Uterus (tissue), 4 donors: ENCODE data around the gene GOLM1. TPM values are rescaled to one million over a fixed set of nuclear protein-coding genes. Genes with fewer than 3 reads are reported as not detected.
"Not testable (repeated sequence)": the region's sequence is repeated elsewhere in the genome, so short reads cannot be mapped to it uniquely, and the experiment has no call there.

Experiments
- DNase-seq, 2 donors: peaks; one replicate each; pipeline ENCODE4 v3.0.0-alpha.2; 2019 to 2020
- H3K27ac ChIP-seq, 2 donors: fragments of 200-600 bp; sonication (generic); 1 replicate in 1 of 2; 2 replicates in 1 of 2; pipeline ENCODE4 v1.5.1; 2016 to 2018
- H3K27me3 ChIP-seq, 2 donors: fragments of 200-600 bp; sonication (generic); one replicate each; pipeline ENCODE4 v1.5.1; 2018 to 2019; ENCODE audit warnings: control low read depth in 1 of 2
- H3K36me3 ChIP-seq, 2 donors: fragments of 200-600 bp; sonication (generic); one replicate each; pipeline ENCODE4 v1.5.1; 2019; ENCODE audit warnings: control low read depth in 1 of 2
- H3K4me1 ChIP-seq, 2 donors: fragments of 200-600 bp; sonication (generic); one replicate each; pipeline ENCODE4 v1.5.1; 2018 to 2019; ENCODE audit warnings: control low read depth in 1 of 2
- H3K4me3 ChIP-seq, 2 donors: fragments of 200-600 bp; sonication (generic); 1 replicate in 1 of 2; 2 replicates in 1 of 2; pipeline ENCODE4 v1.5.1; 2018 to 2019; ENCODE audit warnings: mild to moderate bottlenecking in 1 of 2
- H3K9me3 ChIP-seq, 2 donors: fragments of 200-600 bp; sonication (generic); one replicate each; pipeline ENCODE4 v1.5.1; 2019; ENCODE audit warnings: control low read depth in 1 of 2
- CTCF ChIP-seq, 4 experiments: fragments of 200-600 bp in 2 of 4; fragments of 450-650 bp in 2 of 4; sonication (generic) in 2 of 4; IDR thresholded peaks; one replicate each; pipeline ENCODE4 v1.5.1; 2016 to 2019; ENCODE audit warnings: antibody characterized with exemption in 4 of 4, mild to moderate bottlenecking in 2 of 4, moderate library complexity in 1 of 4
- POLR2A ChIP-seq, 2 donors: fragments of 450-650 bp; IDR thresholded peaks; one replicate each; pipeline ENCODE4 v1.6.1; 2016; ENCODE audit warnings: antibody characterized with exemption in 2 of 2, mild to moderate bottlenecking in 1 of 2, moderate library complexity in 1 of 2
- intact Hi-C: fragments of 100-400 bp; cut with DNase I; formaldehyde crosslinking; loops from one replicate; pipeline ENCODE4 v1.15.1; 2023; ENCODE audit warnings: low total_unique reads
- total RNA-seq, 4 donors: library from RNA; depleted of rRNA in 3 of 4; stranded (reverse); fragments of >200 nt in 3 of 4; gene quantifications; one replicate each; pipeline versions ENCODE4 v1.1.0 to v1.2.4, GENCODE V29; 2014 to 2023
- donor health status: DM: yes; HTN: yes; CAD: no.

The GOLM1 gene
- total RNA-seq: 10 to 100 TPM; 11.3 to 85.4 (median 15.7) TPM

GRCh38 chr9:86098824-86099700 is at the start of gene GOLM1:
Gene GOLM1 (minus strand): TSS chr9:86099558. CDS start chr9:86079320, 20,238 bp downstream.
- intact Hi-C loops: no loop called here
- Histone ChIP-seq H3K36me3 (no peaks in the 10 kb centered on the region), H3K4me3 (peak within 1 kb of the TSS; percentile 52 to 71), H3K27ac (peak within 1 kb of the TSS; percentile 90 to 95), H3K27me3 (no peaks in the 10 kb centered on the region), H3K4me1 (no peaks in the 10 kb centered on the region), H3K9me3 (no peaks in the 10 kb centered on the region)
- DNase-seq: peak; percentile 29 to 45
- TF ChIP-seq POLR2A (IDR thresholded peaks at IDR 0.05): peak in 1 of 2 donors; percentile 44
- TF ChIP-seq CTCF (IDR thresholded peaks at IDR 0.05): peak in 3 of 4 experiments; percentile 6 to 26 (median 20)

DNA sequence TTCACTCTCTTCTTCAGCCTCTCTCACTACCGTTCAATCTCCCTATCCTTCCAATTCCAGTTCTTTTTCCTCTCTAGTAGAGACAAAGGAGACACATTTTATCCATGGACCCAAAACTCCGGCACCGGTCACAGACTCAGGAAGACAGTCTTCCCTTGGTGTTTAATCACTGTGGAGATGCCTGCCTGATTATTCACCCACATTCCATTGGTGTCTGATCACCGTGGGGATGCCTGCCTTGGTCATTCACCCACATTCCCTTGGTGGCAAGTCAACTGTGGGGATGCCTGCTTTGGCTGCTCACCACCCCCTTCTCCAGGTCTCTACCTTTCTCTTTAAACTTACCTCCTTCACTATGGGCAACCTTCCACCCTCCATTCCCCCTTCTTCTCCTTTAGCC is 47.3 kb upstream of the GOLM1 start:
- DNase-seq, H3K36me3 ChIP-seq, intact Hi-C loops, H3K4me1 ChIP-seq, H3K9me3 ChIP-seq, H3K4me3 ChIP-seq, H3K27me3 ChIP-seq, H3K27ac ChIP-seq: not testable (repeated sequence)

GRCh38 chr9:86145960-86146359 is 46.6 kb upstream of the GOLM1 start:
- H3K36me3 ChIP-seq, H3K27ac ChIP-seq, H3K9me3 ChIP-seq, intact Hi-C loops, H3K4me3 ChIP-seq, H3K27me3 ChIP-seq, H3K4me1 ChIP-seq, DNase-seq: not testable (repeated sequence)

DNA sequence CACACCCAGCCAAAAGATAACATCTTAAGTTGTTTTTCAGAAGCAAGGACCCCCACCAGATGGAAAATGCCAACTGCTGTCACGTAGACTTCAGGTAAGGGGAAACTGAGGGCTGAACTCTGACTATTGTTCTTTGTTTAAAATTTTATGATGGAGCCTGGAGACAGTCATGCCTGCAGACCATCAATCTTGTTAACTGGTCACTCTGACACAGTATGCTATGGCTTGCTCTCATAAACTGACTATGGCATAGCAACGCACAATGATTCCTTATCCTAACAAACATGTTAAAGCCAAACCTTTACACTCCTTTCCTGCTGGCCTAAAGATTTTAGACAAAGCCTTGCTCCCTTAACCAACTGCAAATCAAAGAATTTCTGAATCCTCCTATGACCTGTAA is 43.6 kb upstream of the GOLM1 start:
- no peak overlapping the region for H3K27ac ChIP-seq
- H3K9me3 ChIP-seq: no peaks in the 10 kb centered on the region
- H3K4me3 ChIP-seq: no peak overlapping the region
- TF ChIP-seq CTCF (IDR thresholded peaks at IDR 0.05): no peak
- no peak for TF ChIP-seq POLR2A (IDR thresholded peaks at IDR 0.05)
- no peaks in the 10 kb centered on the region for H3K36me3 ChIP-seq
- intact Hi-C loops: no loop called here
- no peak for DNase-seq
- H3K4me1 ChIP-seq: no peaks in the 10 kb centered on the region
- no peaks in the 10 kb centered on the region for H3K27me3 ChIP-seq

DNA sequence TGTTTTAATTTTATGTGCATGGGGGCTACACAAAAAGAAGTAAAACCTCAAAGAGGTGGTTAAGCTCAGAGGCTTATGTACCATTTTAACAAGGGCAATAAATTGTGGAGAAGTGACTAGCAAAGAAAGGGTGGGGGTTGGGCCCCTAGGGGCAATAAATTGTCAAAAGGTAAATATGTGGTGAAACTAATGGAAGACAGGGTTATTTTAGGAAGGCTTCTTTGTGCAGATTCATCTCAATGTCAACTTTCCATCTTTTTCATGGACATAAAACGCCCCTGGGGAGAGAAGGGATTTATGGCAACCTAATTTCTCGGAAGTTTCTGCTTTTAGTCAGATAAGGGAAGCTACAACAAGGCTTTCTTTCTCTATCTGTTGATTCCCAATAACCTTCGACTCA is 42.5 kb upstream of the GOLM1 start:
- DNase-seq: no peak
- H3K4me1 ChIP-seq: no peaks in the 10 kb centered on the region
- H3K4me3 ChIP-seq: no peak overlapping the region
- no peak for TF ChIP-seq CTCF (IDR thresholded peaks at IDR 0.05)
- TF ChIP-seq POLR2A (IDR thresholded peaks at IDR 0.05): no peak
- H3K9me3 ChIP-seq: no peaks in the 10 kb centered on the region
- H3K36me3 ChIP-seq: no peaks in the 10 kb centered on the region
- no peaks in the 10 kb centered on the region for H3K27me3 ChIP-seq
- H3K27ac ChIP-seq: no peak overlapping the region
- intact Hi-C loops: no loop called here

GRCh38 chr9:86135371-86135770 is 36.0 kb upstream of the GOLM1 start:
- H3K9me3 ChIP-seq: no peaks in the 10 kb centered on the region
- no peak overlapping the region for H3K4me3 ChIP-seq
- no peaks in the 10 kb centered on the region for H3K27me3 ChIP-seq
- no peak overlapping the region for H3K27ac ChIP-seq
- TF ChIP-seq CTCF (IDR thresholded peaks at IDR 0.05) (no peak), POLR2A (IDR thresholded peaks at IDR 0.05) (no peak)
- no peaks in the 10 kb centered on the region for H3K36me3 ChIP-seq
- H3K4me1 ChIP-seq: no peaks in the 10 kb centered on the region
- no peak for DNase-seq
- intact Hi-C loops: no loop called here
